GM21619 (cell line): Measurements from ENCODE around the gene CLEC18C.
"Not testable (repeated sequence)": the region's sequence is repeated elsewhere in the genome, so short reads cannot be mapped to it uniquely, and the experiment has no call there.

Experiments
- ATAC-seq: cut with Tn5 transposase; IDR thresholded peaks from one replicate; pipeline ENCODE4 v1.9.1; 2021; ENCODE audit not compliant: unreplicated experiment

The CLEC18C gene

GRCh38 chr16:70204668-70205405 lies 31.2 kb downstream of the CLEC18C start:
- ATAC-seq: not testable (repeated sequence)

- ATAC-seq: not testable (repeated sequence)
Measured at GRCh38 chr16:70206382-70206781, 32.8 kb downstream of the CLEC18C start.

GRCh38 chr16:70218586-70218985 lies 45.0 kb downstream of the CLEC18C start:
- ATAC-seq: not testable (repeated sequence)

GRCh38 chr16:70222574-70222973 lies 49.0 kb downstream of the CLEC18C start:
- ATAC-seq: not testable (repeated sequence)

GRCh38 chr16:70223216-70223615 lies 49.6 kb downstream of the CLEC18C start:
- ATAC-seq: not testable (repeated sequence)

- ATAC-seq: not testable (repeated sequence)
Measured at GRCh38 chr16:70223971-70224513, 50.5 kb downstream of the CLEC18C start.

GRCh38 chr16:70224645-70225044 lies 51.1 kb downstream of the CLEC18C start:
- ATAC-seq: not testable (repeated sequence)

GRCh38 chr16:70225430-70225829 lies 51.8 kb downstream of the CLEC18C start:
- not testable (repeated sequence) for ATAC-seq

GRCh38 chr16:70226024-70226423 lies 52.4 kb downstream of the CLEC18C start:
- ATAC-seq: not testable (repeated sequence)

- not testable (repeated sequence) for ATAC-seq
Measured at GRCh38 chr16:70231831-70232230, 58.2 kb downstream of the CLEC18C start.
